ENCODE measurements around the gene ANO2. TPM values are rescaled to one million over a fixed set of nuclear protein-coding genes. Genes with fewer than 3 reads are reported as not detected.

The ANO2 gene
- total RNA-seq, 1 donor from 2014 or later = 20.1 TPM

DNA sequence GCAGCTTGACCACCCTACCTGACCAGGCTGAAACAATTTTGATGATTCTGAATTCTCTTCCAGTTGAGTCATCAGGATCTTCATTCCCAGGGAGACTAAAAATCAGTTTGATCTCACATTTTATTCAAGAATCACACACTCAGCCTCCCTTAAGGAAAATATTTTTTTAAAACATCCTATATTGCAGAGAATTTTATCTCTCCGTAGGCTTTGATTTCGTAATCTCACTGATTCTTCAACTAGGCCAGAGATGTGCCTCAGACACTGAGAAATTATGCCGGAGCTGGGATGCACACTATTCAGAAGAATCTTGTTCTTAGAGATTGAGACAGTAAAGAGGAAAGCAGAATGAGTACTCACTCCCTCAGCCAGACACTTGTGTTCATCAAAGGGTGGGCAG, 7.0 kb upstream of the ANO2 start:
- Histone ChIP-seq H3K9me3 (no peaks in the 10 kb centered on the region), H3K4me1 (no peaks in the 10 kb centered on the region), H3K27me3 (no peaks in the 10 kb centered on the region), H3K4me3 (no peak overlapping the region), H3K36me3 (no peaks in the 10 kb centered on the region), H3K27ac (no peak overlapping the region)
- intact Hi-C loops (cut with DNase I) = no loop called here
- DNase-seq (ENCODE audit: low spot score in 2 of 2) = no peak
- TF ChIP-seq, protein P1, sequence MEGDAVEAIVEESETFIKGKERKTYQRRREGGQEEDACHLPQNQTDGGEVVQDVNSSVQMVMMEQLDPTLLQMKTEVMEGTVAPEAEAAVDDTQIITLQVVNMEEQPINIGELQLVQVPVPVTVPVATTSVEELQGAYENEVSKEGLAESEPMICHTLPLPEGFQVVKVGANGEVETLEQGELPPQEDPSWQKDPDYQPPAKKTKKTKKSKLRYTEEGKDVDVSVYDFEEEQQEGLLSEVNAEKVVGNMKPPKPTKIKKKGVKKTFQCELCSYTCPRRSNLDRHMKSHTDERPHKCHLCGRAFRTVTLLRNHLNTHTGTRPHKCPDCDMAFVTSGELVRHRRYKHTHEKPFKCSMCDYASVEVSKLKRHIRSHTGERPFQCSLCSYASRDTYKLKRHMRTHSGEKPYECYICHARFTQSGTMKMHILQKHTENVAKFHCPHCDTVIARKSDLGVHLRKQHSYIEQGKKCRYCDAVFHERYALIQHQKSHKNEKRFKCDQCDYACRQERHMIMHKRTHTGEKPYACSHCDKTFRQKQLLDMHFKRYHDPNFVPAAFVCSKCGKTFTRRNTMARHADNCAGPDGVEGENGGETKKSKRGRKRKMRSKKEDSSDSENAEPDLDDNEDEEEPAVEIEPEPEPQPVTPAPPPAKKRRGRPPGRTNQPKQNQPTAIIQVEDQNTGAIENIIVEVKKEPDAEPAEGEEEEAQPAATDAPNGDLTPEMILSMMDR (IDR thresholded peaks at IDR 0.05) = no peak

DNA sequence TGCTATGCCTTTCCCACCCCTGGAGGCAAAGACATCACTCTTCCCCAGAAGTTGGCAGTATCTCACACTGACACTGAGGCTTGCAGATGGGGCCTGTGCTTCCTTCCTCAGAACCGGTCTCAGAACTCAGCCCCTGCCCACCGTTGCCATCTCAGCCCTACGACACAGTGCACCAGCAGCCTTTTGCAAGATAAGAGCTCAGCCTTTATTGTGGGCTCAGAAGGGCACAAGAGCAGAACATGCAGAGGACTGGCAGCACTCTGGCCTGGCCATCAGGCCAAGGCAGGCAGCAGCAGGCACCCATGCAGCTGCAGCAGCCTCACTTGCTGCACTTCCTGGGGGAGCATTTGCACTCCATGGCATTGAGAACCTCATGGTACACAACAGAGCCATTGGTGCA, 3.6 kb upstream of the ANO2 start:
- no peak for DNase-seq (ENCODE audit: low spot score in 2 of 2)
- Histone ChIP-seq H3K27ac (no peak overlapping the region), H3K27me3 (peaks cover 13% of the 10 kb centered on the region), H3K9me3 (no peaks in the 10 kb centered on the region), H3K36me3 (no peaks in the 10 kb centered on the region), H3K4me3 (no peak overlapping the region), H3K4me1 (peaks cover 0 to 5% of the 10 kb centered on the region in 2 donors)
- intact Hi-C loops (cut with DNase I) = no loop called here
- TF ChIP-seq, protein P1 (IDR thresholded peaks at IDR 0.05) = no peak

DNA sequence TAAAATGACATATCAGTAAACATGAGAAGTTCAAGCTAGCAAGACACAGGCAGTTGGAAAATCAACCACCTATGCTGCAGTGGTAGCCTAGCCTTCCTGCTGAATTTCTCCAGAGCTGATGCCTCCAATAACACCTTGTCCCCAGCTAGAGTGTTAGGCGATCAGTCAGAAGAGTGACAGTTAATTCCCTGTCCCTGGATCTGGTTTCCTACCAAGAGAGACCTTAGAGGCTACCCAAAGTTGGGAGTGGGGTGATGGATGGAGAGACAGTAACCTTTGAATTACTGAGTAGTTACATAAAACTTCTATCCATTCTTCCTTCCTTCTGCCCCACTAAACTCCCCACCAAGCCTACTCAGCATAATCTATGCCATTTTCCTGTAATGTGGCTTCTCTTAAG, 1.9 kb upstream of the ANO2 start:
- H3K4me3 ChIP-seq = no peak overlapping the region
- H3K36me3 ChIP-seq = no peaks in the 10 kb centered on the region
- TF ChIP-seq, protein P1 (IDR thresholded peaks at IDR 0.05) = no peak
- H3K4me1 ChIP-seq = peaks cover 0 to 5% of the 10 kb centered on the region in 2 donors
- intact Hi-C loops (cut with DNase I) = no loop called here
- H3K27me3 ChIP-seq = peaks cover 13% of the 10 kb centered on the region
- no peaks in the 10 kb centered on the region for H3K9me3 ChIP-seq
- no peak overlapping the region for H3K27ac ChIP-seq
- no peak for DNase-seq (ENCODE audit: low spot score in 2 of 2)

DNA sequence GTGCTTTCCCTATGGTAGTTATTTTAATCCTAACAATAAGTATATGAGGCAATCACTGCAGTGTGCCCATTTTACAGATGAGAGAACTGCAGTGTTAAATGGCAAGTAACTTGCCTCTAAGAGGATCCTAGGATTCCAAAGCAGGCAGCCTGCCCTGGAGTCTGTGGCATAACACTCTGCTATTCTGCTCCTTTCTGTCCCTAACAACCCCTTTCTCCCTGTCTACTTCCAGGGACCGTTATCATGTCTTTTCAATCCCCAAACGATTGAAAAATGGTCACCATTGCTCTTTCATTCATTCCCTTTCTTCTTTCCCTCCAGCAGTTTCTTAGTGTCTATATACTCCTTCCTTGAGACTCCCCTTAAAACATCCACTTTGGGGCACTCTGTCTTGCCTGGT, 1.3 kb upstream of the ANO2 start:
- H3K9me3 ChIP-seq = no peaks in the 10 kb centered on the region
- H3K36me3 ChIP-seq = no peaks in the 10 kb centered on the region
- H3K4me3 ChIP-seq = no peak overlapping the region
- TF ChIP-seq, protein P1 (IDR thresholded peaks at IDR 0.05) = no peak
- H3K4me1 ChIP-seq = peaks cover 0 to 5% of the 10 kb centered on the region in 2 donors
- no peak for DNase-seq (ENCODE audit: low spot score in 2 of 2)
- no peak overlapping the region for H3K27ac ChIP-seq
- intact Hi-C loops (cut with DNase I) = no loop called here
- peaks cover 13% of the 10 kb centered on the region for H3K27me3 ChIP-seq

DNA sequence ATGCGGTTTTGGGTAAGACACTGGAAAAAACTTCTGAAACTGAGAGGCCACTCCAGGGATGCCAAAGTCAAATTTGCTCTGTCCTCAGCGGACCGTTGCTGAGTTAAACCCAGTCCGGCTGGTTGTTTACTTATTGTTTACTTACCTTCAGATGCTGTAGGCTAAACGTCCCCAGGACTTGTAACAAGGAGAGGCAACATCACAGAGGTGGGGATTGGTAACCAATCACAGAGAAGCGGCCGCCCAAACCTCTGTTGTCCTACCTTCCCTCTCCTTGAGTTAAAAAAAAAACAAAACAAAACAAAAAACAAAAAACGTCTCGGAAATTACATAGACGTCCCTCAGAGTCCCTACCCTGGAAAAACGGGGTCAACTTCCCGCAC, 380 bp downstream of the ANO2 start:
- Histone ChIP-seq H3K4me1 (peaks cover 0 to 5% of the 10 kb centered on the region in 2 donors), H3K9me3 (no peaks in the 10 kb centered on the region), H3K36me3 (no peaks in the 10 kb centered on the region), H3K27me3 (peaks cover 13% of the 10 kb centered on the region), H3K4me3 (peak overlapping the region; percentile 38 to 63), H3K27ac (no peak overlapping the region)
- intact Hi-C loops (cut with DNase I) = no loop called here
- TF ChIP-seq, protein P1 (IDR thresholded peaks at IDR 0.05) = no peak
- DNase-seq (ENCODE audit: low spot score in 2 of 2) = no peak

DNA sequence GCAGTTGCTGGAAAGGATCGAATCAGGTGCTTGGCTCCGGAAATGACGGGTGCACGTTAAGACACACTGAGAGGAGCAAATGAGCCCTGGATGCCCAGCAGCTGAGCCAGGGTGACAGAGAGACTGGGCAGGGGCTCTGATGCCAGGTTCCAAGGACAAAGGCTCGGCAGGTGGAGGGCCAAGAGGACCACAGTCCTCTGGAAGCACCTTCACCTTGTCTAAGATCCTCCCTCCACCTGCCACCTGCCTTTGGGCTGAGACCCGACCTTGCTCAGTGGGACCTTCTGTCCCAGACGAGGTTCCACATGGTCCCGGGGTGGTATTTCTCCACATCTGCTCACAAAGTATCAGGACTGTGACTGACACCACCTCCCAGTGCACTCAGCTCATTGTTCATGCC, 1.0 kb downstream of the ANO2 start:
- no peaks in the 10 kb centered on the region for H3K9me3 ChIP-seq
- no peaks in the 10 kb centered on the region for H3K36me3 ChIP-seq
- TF ChIP-seq, protein P1 (IDR thresholded peaks at IDR 0.05) = no peak
- H3K4me3 ChIP-seq = no peak overlapping the region
- H3K4me1 ChIP-seq = peaks cover 0 to 5% of the 10 kb centered on the region in 2 donors
- peaks cover 13% of the 10 kb centered on the region for H3K27me3 ChIP-seq
- intact Hi-C loops (cut with DNase I) = no loop called here
- no peak for DNase-seq (ENCODE audit: low spot score in 2 of 2)
- H3K27ac ChIP-seq = no peak overlapping the region

All from ascending aorta (tissue), 2 donors.